Measurements from ENCODE around the gene SNX1.

Gene SNX1

DNA sequence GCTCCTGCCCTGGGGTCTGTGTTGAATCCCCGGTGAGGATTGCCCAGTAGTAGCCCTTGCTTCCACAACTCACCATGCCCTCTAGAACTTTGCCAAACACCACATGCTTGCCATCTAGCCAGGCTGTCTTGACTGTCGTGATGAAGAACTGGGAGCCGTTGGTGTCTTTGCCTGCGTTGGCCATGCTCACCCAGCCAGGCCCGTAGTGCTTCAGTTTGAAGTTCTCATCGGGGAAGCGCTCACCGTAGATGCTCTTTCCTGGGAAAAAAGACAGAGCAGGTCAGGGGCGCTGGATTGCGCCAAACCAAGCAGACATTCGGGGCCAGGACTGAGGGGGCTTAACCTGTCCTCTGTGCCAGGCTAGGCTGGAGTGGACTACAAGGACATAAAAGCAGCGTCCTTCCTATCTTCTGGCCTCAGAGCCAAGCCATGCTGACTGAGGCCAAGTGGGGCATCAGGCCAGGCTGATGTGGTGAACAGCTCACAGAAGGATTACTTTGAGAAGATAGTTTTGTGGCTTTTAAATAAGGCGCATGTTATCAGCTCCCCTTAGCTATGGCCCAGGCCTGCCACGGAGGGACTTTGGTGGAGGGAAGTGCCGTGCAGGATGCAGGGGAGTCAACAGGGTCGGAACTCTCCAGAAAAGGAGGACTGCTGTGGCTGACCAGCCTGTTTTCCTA is 61.0 kb downstream of the SNX1 start:
- TF ChIP-seq GATA2 (IDR thresholded peaks at IDR 0.05; ENCODE audit: low read depth, low read length) (no peak), GATA3 (IDR thresholded peaks at IDR 0.05; ENCODE audit: low read depth, low read length) (no peak)

DNA sequence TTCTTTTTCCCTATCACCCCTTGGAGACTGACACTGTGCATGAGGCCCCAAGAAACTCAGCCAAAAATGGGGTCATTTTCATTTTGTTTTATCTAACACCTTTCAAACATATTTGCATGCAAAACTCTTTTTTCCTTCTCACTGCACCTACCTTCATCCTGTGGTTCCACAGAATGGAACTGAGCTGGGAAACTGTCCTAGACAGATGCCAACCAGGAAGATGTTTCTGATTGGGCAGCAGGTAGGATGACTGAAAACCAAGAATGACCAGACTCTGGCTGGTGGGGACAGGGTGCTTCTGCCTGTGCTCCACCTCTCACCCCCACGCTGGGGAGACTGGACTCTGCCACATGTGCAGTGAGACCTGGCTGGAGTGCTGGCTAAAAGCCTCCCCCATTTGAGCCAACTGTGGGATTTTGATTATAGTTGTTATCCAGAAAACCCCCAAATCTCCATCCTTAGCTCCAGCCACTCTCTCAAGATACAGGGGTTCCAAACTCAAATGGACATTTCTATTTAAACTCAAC is 61.9 kb downstream of the SNX1 start:
- TF ChIP-seq GATA2 (IDR thresholded peaks at IDR 0.05; ENCODE audit: low read depth, low read length) (no peak), GATA3 (IDR thresholded peaks at IDR 0.05; ENCODE audit: low read depth, low read length) (no peak)

DNA sequence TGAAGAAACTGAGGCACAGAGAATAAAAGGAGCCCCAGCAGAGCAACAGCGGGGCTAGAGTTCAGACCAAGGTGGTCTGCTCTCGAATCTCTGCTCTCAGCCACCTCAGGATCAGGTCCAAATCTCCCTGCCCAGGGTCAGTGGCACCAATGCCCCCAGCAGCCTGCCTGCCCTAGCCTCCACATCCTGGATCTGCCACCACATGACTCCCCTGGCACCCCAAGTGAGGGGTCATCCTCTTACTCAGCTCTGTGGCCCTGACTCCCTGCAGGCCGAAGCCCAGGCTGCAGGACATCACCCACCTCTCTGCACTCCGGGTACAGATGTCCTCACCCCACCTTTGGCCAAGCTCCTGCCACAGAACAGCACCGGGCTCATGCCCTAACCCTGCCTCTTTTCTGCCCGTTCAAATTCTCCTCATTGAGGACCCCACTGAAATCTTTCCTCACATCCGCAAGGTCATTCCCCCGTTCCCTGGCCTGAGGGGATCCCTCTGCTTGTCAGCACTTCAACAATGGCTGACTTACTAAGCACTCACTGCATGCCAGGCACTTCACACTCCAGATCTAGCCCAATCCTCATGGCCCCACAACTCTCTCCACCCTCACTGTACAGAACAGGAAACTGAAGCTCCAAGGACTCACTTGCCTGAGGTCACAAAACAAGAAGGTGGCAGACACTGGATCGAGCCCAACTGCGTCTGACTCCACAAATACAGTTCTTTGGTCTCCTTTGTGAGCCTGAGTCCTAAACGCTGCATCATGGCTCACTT is 62.8 kb downstream of the SNX1 start:
- no peak for TF ChIP-seq GATA2 (IDR thresholded peaks at IDR 0.05; ENCODE audit: low read depth, low read length)
- no peak for TF ChIP-seq GATA3 (IDR thresholded peaks at IDR 0.05; ENCODE audit: low read depth, low read length)

DNA sequence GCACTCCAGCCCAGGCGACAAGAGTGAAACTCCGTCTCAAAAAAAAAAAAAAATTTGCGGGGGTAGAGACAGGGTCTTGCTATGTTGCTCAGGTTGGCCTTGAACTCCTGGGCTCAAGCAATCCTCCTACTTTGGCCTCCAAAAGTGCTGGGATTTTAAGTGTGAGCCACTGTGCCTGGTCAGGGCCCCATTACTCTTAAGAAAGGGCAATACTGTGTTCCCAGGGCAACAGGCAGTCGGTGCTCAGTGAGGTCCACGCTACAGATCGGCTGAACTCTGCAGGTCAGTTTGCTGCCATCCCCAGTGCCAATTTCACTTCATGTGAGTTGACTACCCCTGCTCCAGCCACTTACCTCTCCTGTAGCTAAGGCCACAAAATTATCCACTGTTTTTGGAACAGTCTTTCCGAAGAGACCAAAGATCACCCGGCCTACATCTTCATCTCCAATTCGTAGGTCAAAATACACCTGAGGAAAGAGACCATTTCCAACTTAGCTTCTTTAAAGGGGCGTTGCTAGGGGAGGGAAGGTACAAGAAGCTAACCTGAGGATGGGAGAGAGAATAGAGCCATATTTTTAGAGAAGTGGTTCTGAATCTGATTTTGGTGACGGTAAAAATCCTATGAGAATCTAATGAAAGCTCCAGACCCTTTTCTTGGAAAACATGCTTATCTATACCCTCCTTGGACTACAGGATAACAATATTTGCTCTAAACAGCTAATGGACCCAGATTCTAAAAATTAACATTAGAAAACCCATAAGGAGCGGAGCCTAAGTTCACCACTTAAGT is 66.1 kb downstream of the SNX1 start:
- TF ChIP-seq GATA2 (IDR thresholded peaks at IDR 0.05; ENCODE audit: low read depth, low read length) (no peak), GATA3 (IDR thresholded peaks at IDR 0.05; ENCODE audit: low read depth, low read length) (no peak)

DNA sequence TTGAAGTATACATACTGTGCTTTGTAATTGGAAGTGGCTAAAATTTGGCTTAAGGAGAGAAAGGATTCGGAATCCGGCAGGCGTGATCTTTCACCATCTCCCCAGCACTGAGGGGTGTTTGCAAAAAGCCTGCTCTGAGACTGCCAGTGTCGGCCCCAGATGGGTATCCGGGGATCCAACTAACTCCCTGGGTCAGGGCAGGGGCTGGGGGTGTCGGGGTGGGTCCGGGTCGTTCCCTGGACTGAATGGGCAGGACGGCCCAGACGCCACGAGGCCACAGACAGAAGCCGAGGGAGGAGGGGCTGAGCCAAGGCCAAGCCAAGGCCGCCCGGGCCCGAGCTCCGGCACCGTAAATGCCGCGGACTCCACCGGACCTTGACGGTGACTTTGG is 66.7 kb downstream of the SNX1 start:
- no peak for TF ChIP-seq GATA3 (IDR thresholded peaks at IDR 0.05; ENCODE audit: low read depth, low read length)
- TF ChIP-seq GATA2 (IDR thresholded peaks at IDR 0.05; ENCODE audit: low read depth, low read length), result no peak

DNA sequence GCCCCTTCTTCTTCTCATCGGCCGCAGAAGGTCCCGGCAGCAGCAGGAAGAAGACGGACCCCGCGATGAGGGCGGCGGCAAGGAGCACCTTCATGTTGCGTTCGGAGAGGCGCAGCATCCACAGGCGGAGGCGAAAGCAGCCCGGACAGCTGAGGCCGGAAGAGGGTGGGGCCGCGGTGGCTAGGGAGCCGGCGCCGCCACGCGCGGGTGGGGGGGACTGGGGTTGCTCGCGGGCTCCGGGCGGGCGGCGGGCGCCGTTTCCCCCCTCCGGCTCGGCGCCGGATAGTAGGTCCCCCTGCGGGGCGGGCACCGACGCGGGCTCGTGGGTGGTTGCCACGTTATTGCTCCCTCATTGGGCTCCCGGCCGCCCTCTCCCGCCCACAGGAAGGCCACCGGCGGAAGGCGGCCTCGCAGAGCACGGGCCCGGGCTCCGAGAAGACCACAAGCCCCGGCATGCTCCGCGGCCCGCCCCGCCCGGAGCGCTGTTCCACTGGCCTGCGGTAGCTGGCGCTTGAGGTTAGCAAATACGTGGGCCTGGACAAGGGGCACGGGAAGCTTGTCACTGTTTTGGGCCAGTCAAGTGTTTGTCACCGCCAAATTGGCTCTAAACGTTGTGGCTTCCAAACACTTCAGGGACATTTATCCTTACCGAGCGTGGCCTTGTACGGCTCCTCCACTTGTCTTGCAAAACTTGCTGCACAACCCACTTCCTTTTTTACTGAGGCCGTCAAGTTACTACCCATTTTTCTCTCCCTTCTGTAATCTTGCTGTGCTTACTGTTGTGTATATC is 67.3 kb downstream of the SNX1 start, which contains the start of gene PPIB:
PPIB (minus strand) TSS at position 154 of the 790 bp plus-strand sequence; CDS start at position 118, 36 bp downstream.
- TF ChIP-seq GATA3 (IDR thresholded peaks at IDR 0.05; ENCODE audit: low read depth, low read length) (no peak), GATA2 (IDR thresholded peaks at IDR 0.05; ENCODE audit: low read depth, low read length) (no peak)

DNA sequence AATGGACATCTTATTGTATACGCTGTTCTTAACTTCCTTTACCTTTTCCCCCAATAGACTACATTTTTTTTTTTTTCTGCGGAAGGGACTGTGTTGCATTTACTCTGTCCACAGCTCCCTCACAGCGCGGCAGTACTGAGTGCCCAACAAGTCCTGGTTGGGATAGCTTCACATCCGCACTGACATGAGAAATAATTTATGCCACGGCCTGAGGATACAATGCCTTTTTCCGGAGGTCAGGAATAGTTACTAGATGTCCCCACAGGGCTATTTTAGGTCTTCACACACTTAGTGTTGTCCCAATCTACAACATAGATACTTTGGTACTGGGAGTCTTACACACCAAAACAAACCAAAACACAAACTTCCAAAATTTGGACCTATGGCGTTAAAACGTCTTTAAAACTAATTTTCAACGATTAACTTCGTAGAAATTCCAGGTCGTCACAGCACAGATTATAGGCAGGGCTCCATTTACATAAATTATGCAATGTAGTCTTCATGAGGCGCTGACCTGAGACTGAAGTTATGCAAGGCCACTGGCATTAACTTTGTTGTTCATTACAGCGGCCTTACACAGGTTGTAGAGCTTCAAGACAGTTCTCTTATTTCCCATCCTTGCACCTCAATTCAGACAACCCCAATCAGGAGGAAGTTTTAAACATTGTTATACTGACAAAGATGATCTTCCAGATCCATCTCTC is 68.0 kb downstream of the SNX1 start:
- TF ChIP-seq GATA2 (IDR thresholded peaks at IDR 0.05; ENCODE audit: low read depth, low read length) (no peak), GATA3 (IDR thresholded peaks at IDR 0.05; ENCODE audit: low read depth, low read length) (no peak)

DNA sequence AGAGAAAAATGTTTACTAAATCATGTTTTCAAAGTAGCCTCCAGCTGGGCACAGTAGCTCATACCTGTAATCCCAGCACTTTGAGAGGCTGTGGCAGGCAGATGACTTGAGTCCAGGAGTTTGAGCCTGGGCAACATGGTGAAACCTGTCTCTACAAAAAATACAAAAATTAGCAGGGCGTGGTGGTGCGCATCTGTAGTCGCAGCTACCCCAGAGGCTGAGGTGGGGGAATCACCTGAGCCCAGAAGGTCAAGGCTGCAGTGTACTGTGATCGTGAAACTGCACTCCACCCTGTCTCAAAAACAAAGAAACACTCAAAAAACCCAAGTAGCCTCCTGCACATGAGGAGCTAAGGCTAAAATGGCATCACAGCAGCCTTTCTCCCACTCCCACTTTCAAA is 68.7 kb downstream of the SNX1 start:
- no peak for TF ChIP-seq GATA3 (IDR thresholded peaks at IDR 0.05; ENCODE audit: low read depth, low read length)
- TF ChIP-seq GATA2 (IDR thresholded peaks at IDR 0.05; ENCODE audit: low read depth, low read length), result no peak

DNA sequence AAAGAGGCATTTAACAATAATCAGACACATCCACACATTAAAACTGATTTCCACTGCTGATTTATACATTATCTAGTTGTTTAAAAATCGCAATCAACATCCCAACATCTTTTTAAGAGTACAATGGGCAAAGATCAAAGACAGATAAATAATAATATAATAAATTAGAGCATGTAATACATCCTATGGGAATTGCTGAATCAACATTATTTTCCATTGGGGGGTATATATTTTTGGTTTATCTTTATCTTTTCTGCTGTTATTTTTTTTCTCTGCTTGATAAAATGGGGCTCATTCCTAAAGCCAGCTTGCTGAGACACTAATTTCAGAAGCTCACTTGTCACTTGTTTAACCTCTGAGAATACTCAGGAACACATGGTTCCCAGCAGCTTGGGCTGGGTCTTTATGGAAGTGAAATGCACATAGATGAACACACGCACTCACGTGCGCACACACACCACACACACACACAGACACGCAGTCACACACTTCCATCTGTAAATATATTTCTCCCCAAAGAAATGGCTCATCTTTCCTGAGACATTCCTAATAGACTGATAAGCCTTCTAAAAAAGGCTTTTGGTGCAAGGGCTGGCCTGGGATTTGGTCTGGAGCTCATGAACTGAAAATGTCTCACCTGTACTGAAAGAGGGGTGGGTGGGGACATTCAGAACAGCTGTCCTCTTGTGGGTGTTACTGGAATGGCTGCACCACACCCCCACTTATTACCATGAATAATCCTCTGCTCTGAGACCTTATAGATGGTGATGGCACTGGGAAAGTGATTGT is 70.5 kb downstream of the SNX1 start:
- TF ChIP-seq GATA3 (IDR thresholded peaks at IDR 0.05; ENCODE audit: low read depth, low read length) (no peak), GATA2 (IDR thresholded peaks at IDR 0.05; ENCODE audit: low read depth, low read length) (no peak)

DNA sequence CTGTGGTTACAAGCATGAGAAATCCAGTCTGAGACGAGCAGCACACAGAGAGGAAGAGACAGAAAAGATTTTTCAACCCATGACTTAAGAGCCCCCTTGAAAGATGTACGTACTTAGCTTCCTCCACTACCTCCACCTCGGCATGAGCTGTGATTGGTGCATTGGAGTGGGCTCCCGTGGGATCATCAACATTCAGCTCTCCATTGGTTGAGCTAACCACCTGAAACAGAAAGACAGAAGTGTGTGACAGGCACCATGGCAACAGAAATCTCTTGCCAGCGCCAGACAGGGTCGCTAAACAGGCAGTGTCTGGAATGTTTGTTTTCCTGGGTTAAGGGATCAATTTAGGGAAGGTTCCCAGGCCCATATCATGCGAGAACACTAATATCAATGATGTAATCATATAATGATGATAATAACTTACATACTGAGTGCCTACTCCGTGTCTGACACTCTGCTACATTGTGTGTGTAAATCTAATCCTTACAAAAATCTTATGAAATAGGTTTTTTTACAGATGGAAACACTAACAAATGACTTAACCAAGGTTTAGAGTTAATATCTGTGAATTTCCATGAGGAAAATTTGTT is 84.5 kb downstream of the SNX1 start:
- TF ChIP-seq GATA2 (IDR thresholded peaks at IDR 0.05; ENCODE audit: low read depth, low read length), result no peak
- no peak for TF ChIP-seq GATA3 (IDR thresholded peaks at IDR 0.05; ENCODE audit: low read depth, low read length)

DNA sequence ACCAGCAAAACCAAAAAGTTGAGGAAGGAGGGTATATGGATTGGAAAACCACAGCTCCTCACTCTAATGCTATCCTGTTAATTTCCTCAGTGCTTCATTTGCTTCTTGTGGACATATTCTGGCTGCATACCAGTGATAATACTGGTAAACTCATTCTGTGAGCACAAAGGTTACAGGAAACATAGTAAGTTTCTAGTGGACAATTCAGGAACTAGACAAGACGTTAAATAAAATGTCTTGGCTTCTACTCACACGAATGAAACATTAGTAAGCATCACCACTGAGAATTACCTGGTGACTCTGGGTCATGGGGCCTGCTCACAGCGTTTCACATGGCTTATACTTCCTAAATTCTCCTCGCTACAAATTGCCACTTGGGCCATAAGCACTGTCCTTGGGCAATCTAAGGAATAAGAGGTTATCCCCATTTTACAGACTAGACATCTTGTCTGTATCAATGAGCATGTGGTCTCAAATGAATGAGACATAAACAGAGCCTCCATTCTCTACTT is 87.1 kb downstream of the SNX1 start:
- TF ChIP-seq GATA2 (IDR thresholded peaks at IDR 0.05; ENCODE audit: low read depth, low read length) (no peak), GATA3 (IDR thresholded peaks at IDR 0.05; ENCODE audit: low read depth, low read length) (no peak)
